HG02623 (cell line): ENCODE measurements around the gene HOXA9.

Experiments used
- ATAC-seq: cut with Tn5 transposase; IDR thresholded peaks from one replicate; pipeline ENCODE4 v1.9.1; 2021; ENCODE audit warnings: moderate library complexity; ENCODE audit not compliant: unreplicated experiment

Gene HOXA9

GRCh38 chr7:27188386-27189294 lies 23.3 kb upstream of the HOXA9 start:
- ATAC-seq: no peak

GRCh38 chr7:27187475-27188385 lies 22.4 kb upstream of the HOXA9 start:
- no peak for ATAC-seq

GRCh38 chr7:27186668-27187474 lies 21.5 kb upstream of the HOXA9 start:
- ATAC-seq: no peak

GRCh38 chr7:27185854-27186667 lies 20.7 kb upstream of the HOXA9 start:
- no peak for ATAC-seq

GRCh38 chr7:27185013-27185853 lies 19.9 kb upstream of the HOXA9 start, which contains the start of gene HOXA11:
Gene HOXA11, minus strand, starts transcription at chr7:27185232. Its CDS starts 88 bp downstream, at chr7:27185144.
- no peak for ATAC-seq

- no peak for ATAC-seq
Measured at GRCh38 chr7:27184337-27185012, 19.1 kb upstream of the HOXA9 start.

- ATAC-seq: no peak
Measured at GRCh38 chr7:27183682-27184336, 18.5 kb upstream of the HOXA9 start.

GRCh38 chr7:27182861-27183681 lies 17.7 kb upstream of the HOXA9 start:
- no peak for ATAC-seq

- no peak for ATAC-seq
Measured at GRCh38 chr7:27182285-27182841, 17.0 kb upstream of the HOXA9 start.

- no peak for ATAC-seq
Measured at GRCh38 chr7:27181795-27182275, 16.5 kb upstream of the HOXA9 start.

- ATAC-seq: no peak
Measured at GRCh38 chr7:27180431-27181420, 15.4 kb upstream of the HOXA9 start.

- ATAC-seq: no peak
Measured at GRCh38 chr7:27179503-27180430, 14.4 kb upstream of the HOXA9 start.

- no peak for ATAC-seq
Measured at GRCh38 chr7:27179030-27179429, 13.7 kb upstream of the HOXA9 start.

GRCh38 chr7:27178366-27178765 lies 13.0 kb upstream of the HOXA9 start:
- no peak for ATAC-seq
